ENCODE measurements around the gene CXorf38.

- TF ChIP-seq, protein P1, sequence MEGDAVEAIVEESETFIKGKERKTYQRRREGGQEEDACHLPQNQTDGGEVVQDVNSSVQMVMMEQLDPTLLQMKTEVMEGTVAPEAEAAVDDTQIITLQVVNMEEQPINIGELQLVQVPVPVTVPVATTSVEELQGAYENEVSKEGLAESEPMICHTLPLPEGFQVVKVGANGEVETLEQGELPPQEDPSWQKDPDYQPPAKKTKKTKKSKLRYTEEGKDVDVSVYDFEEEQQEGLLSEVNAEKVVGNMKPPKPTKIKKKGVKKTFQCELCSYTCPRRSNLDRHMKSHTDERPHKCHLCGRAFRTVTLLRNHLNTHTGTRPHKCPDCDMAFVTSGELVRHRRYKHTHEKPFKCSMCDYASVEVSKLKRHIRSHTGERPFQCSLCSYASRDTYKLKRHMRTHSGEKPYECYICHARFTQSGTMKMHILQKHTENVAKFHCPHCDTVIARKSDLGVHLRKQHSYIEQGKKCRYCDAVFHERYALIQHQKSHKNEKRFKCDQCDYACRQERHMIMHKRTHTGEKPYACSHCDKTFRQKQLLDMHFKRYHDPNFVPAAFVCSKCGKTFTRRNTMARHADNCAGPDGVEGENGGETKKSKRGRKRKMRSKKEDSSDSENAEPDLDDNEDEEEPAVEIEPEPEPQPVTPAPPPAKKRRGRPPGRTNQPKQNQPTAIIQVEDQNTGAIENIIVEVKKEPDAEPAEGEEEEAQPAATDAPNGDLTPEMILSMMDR (conservative IDR thresholded peaks at IDR 0.05), result no peak
- TF ChIP-seq ZFX (IDR thresholded peaks at IDR 0.05), result no peak
Observed at GRCh38 chrX:40582811-40583210, 64.5 kb downstream of the CXorf38 start.

All from C4-2B (cell line).